ENCODE results near the gene SRP72. TPM values are rescaled to one million over a fixed set of nuclear protein-coding genes. Genes with fewer than 3 reads are reported as not detected.
"Not testable (repeated sequence)": the region's sequence is repeated elsewhere in the genome, so short reads cannot be mapped to it uniquely, and the experiment has no call there.

SRP72 gene
- polyA plus RNA-seq, 3 donors = 54.4 to 140 (median 103) TPM

GRCh38 chr4:56464581-56464980 is 2.8 kb upstream of the SRP72 start:
- Mint-ChIP-seq H3K27ac (no peak overlapping the region), H3K4me1 (peaks cover 42% of the 10 kb centered on the region), H3K27me3 (ENCODE audit: low read depth in 3 of 3) (no peaks in the 10 kb centered on the region), H3K9me3 (no peaks in the 10 kb centered on the region), H3K36me3 (peaks cover 20 to 30% of the 10 kb centered on the region in 2 donors), H3K4me3 (no peak overlapping the region)
- Histone ChIP-seq H3K27me3 (ENCODE audit: control insufficient read depth in 2 of 2, insufficient read depth in 2 of 2, low read length in 2 of 2) (no peaks in the 10 kb centered on the region), H2AFZ (ENCODE audit: insufficient read depth, low read depth, low read length, poor library complexity, severe bottlenecking) (no peak overlapping the region), H3K27ac (ENCODE audit: low read depth in 1 of 2, low read length in 2 of 2) (no peak overlapping the region), H3K79me2 (ENCODE audit: insufficient read depth, low read length) (peaks cover 64% of the 10 kb centered on the region), H3K9ac (ENCODE audit: insufficient read depth, low read length, poor library complexity, severe bottlenecking) (no peak overlapping the region), H3K4me2 (replicated peaks; ENCODE audit: extremely low read depth, low read length, poor library complexity, severe bottlenecking) (no peak overlapping the region), H3K36me3 (replicated peaks in 1 of 2; ENCODE audit: control insufficient read depth in 1 of 2, insufficient read depth in 2 of 2, low read length in 2 of 2) (peaks cover 15 to 43% of the 10 kb centered on the region in 2 donors), H3K4me1 (ENCODE audit: control insufficient read depth in 1 of 2, insufficient read depth in 2 of 2, low read length in 2 of 2) (peaks cover 28 to 38% of the 10 kb centered on the region in 2 donors), H4K20me1 (ENCODE audit: insufficient read depth, low read length) (peaks cover 11% of the 10 kb centered on the region), H3K4me3 (replicated peaks in 1 of 3; ENCODE audit: low read depth in 2 of 3, low read length in 3 of 3) (no peak overlapping the region), H3K9me3 (replicated peaks in 1 of 2; ENCODE audit: control insufficient read depth in 1 of 2, insufficient read depth in 1 of 2, low read length in 2 of 2) (no peaks in the 10 kb centered on the region)
- intact Hi-C loops (cut with micrococcal nuclease) = loop anchor here in 1 of 2 donors (10.0 kb wide), 1 partner anchor 440 kb away; the partner anchor contains the start of gene REST
- WGBS (ENCODE audit: insufficient coverage) = no CpG with 5 or more reads among the region's 3 CpGs
- no peak for DNase-seq
- no peak for TF ChIP-seq CTCF (IDR thresholded peaks at IDR 0.05)

- Histone ChIP-seq H4K20me1 (ENCODE audit: insufficient read depth, low read length) (peaks cover 21% of the 10 kb centered on the region), H3K4me1 (ENCODE audit: control insufficient read depth in 1 of 2, insufficient read depth in 2 of 2, low read length in 2 of 2) (peaks cover 28 to 44% of the 10 kb centered on the region in 2 donors), H3K27ac (ENCODE audit: low read depth in 1 of 2, low read length in 2 of 2) (no peak overlapping the region), H3K27me3 (ENCODE audit: control insufficient read depth in 2 of 2, insufficient read depth in 2 of 2, low read length in 2 of 2) (no peaks in the 10 kb centered on the region), H3K79me2 (ENCODE audit: insufficient read depth, low read length) (peaks cover 74% of the 10 kb centered on the region), H2AFZ (ENCODE audit: insufficient read depth, low read depth, low read length, poor library complexity, severe bottlenecking) (no peak overlapping the region), H3K36me3 (replicated peaks in 1 of 2; ENCODE audit: control insufficient read depth in 1 of 2, insufficient read depth in 2 of 2, low read length in 2 of 2) (peaks cover 11 to 42% of the 10 kb centered on the region in 2 donors), H3K4me2 (replicated peaks; ENCODE audit: extremely low read depth, low read length, poor library complexity, severe bottlenecking) (peak overlapping the region; percentile 94), H3K9ac (ENCODE audit: insufficient read depth, low read length, poor library complexity, severe bottlenecking) (no peak overlapping the region), H3K4me3 (replicated peaks in 1 of 3; ENCODE audit: low read depth in 2 of 3, low read length in 3 of 3) (peak overlapping the region in 1 of 3 experiments; percentile 98), H3K9me3 (replicated peaks in 1 of 2; ENCODE audit: control insufficient read depth in 1 of 2, insufficient read depth in 1 of 2, low read length in 2 of 2) (no peaks in the 10 kb centered on the region)
- 91% methylated on average over 4 of the region's 10 CpGs for WGBS (ENCODE audit: insufficient coverage)
- peaks cover 15 to 31% of the 10 kb centered on the region in 2 donors for H3K36me3 Mint-ChIP-seq
- no peaks in the 10 kb centered on the region for H3K9me3 Mint-ChIP-seq
- H3K27ac Mint-ChIP-seq = peak overlapping the region in 4 of 7 donors; percentile 50 to 98 (median 83)
- intact Hi-C loops (cut with micrococcal nuclease) = loop anchor here (5.0 to 10.0 kb wide), 2 partner anchors 33 to 439 kb away; partner anchors contain the start of gene REST (in 1 of the 2)
- peak overlapping the region; percentile 24 to 98 for H3K4me3 Mint-ChIP-seq
- no peak for TF ChIP-seq CTCF (IDR thresholded peaks at IDR 0.05)
- peaks cover 45% of the 10 kb centered on the region for H3K4me1 Mint-ChIP-seq
- no peaks in the 10 kb centered on the region for H3K27me3 Mint-ChIP-seq (ENCODE audit: low read depth in 3 of 3)
- DNase-seq = peak in 1 of 3 donors; percentile 2
Observed at GRCh38 chr4:56465599-56466295, 1.7 kb upstream of the SRP72 start.

- Mint-ChIP-seq H3K4me3 (peak overlapping the region; percentile 98 to 99), H3K36me3 (peaks cover 14 to 32% of the 10 kb centered on the region in 2 donors), H3K27ac (peak overlapping the region; percentile 35 to 98 (median 96)), H3K4me1 (peaks cover 45% of the 10 kb centered on the region)
- H3K4me1 ChIP-seq (ENCODE audit: control insufficient read depth in 1 of 2, insufficient read depth in 2 of 2, low read length in 2 of 2) = peaks cover 28 to 44% of the 10 kb centered on the region in 2 donors
- peak overlapping the region in 1 of 2 donors; percentile 91 for H3K27ac ChIP-seq (ENCODE audit: low read depth in 1 of 2, low read length in 2 of 2)
- peaks cover 21% of the 10 kb centered on the region for H4K20me1 ChIP-seq (ENCODE audit: insufficient read depth, low read length)
- H3K9me3 ChIP-seq (replicated peaks in 1 of 2; ENCODE audit: control insufficient read depth in 1 of 2, insufficient read depth in 1 of 2, low read length in 2 of 2); H3K9me3 Mint-ChIP-seq; H3K27me3 Mint-ChIP-seq (ENCODE audit: low read depth in 3 of 3); H3K27me3 ChIP-seq (ENCODE audit: control insufficient read depth in 2 of 2, insufficient read depth in 2 of 2, low read length in 2 of 2): not testable (repeated sequence)
- peaks cover 13 to 42% of the 10 kb centered on the region in 2 donors for H3K36me3 ChIP-seq (replicated peaks in 1 of 2; ENCODE audit: control insufficient read depth in 1 of 2, insufficient read depth in 2 of 2, low read length in 2 of 2)
- peak overlapping the region; percentile 94 for H3K4me2 ChIP-seq (replicated peaks; ENCODE audit: extremely low read depth, low read length, poor library complexity, severe bottlenecking)
- peak overlapping the region; percentile 90 for H3K9ac ChIP-seq (ENCODE audit: insufficient read depth, low read length, poor library complexity, severe bottlenecking)
- H2AFZ ChIP-seq (ENCODE audit: insufficient read depth, low read depth, low read length, poor library complexity, severe bottlenecking) = peak overlapping the region; percentile 99
- intact Hi-C loops (cut with micrococcal nuclease) = loop anchor here (5.0 to 10.0 kb wide), 2 partner anchors 34 to 438 kb away; partner anchors contain the start of gene REST (in 1 of the 2)
- peak overlapping the region; percentile 90 to 98 (median 92) for H3K4me3 ChIP-seq (replicated peaks in 1 of 3; ENCODE audit: low read depth in 2 of 3, low read length in 3 of 3)
- H3K79me2 ChIP-seq (ENCODE audit: insufficient read depth, low read length) = peaks cover 73% of the 10 kb centered on the region
- WGBS (ENCODE audit: insufficient coverage) = 0% methylated on average over 2 of the region's 8 CpGs
- DNase-seq = peak; percentile 9 to 59 (median 27)
Observed at GRCh38 chr4:56466296-56466761, 1.1 kb upstream of the SRP72 start.
